A673 (cell line): Measurements from ENCODE around the gene TSC22D2.

ENCODE experiments used
- CTCF ChIP-seq: fragments of 300-800, 200-600 bp; sonication (generic); conservative IDR thresholded peaks from 2 replicates; pipeline ENCODE4 v1.5.1; 2017; ENCODE audit warnings: low read depth, mild to moderate bottlenecking, antibody characterized with exemption, low read length, moderate library complexity, mixed read lengths
- EZH2 ChIP-seq: fragments of 200-600 bp; sonication (generic); IDR thresholded peaks from 2 replicates; pipeline ENCODE4 v1.6.1; 2017; ENCODE audit warnings: borderline replicate concordance, low read depth, mild to moderate bottlenecking, mixed read lengths, antibody characterized with exemption, low read length; ENCODE audit not compliant: poor library complexity, severe bottlenecking

GRCh38 chr3:150462108-150462507 lies 54.0 kb downstream of the TSC22D2 start:
- no peak for TF ChIP-seq EZH2
- TF ChIP-seq CTCF, result no peak
